Jurkat, Clone E6-1 (cell line): ENCODE results near the gene FAM120B.

ENCODE experiments used
- DNase-seq: peaks from one replicate; pipeline ENCODE4 v3.0.0-alpha.2; 2011; ENCODE audit warnings: low read depth, low spot score
- H3K4me3 ChIP-seq: 2 replicates; pipeline ENCODE4 v1.5.1; 2011; ENCODE audit warnings: mild to moderate bottlenecking, low read length, control low read depth, moderate library complexity

Gene FAM120B

GRCh38 chr6:170423030-170423429 lies 116.5 kb downstream of the FAM120B start:
- no peak overlapping the region for H3K4me3 ChIP-seq
- no peak for DNase-seq

DNA sequence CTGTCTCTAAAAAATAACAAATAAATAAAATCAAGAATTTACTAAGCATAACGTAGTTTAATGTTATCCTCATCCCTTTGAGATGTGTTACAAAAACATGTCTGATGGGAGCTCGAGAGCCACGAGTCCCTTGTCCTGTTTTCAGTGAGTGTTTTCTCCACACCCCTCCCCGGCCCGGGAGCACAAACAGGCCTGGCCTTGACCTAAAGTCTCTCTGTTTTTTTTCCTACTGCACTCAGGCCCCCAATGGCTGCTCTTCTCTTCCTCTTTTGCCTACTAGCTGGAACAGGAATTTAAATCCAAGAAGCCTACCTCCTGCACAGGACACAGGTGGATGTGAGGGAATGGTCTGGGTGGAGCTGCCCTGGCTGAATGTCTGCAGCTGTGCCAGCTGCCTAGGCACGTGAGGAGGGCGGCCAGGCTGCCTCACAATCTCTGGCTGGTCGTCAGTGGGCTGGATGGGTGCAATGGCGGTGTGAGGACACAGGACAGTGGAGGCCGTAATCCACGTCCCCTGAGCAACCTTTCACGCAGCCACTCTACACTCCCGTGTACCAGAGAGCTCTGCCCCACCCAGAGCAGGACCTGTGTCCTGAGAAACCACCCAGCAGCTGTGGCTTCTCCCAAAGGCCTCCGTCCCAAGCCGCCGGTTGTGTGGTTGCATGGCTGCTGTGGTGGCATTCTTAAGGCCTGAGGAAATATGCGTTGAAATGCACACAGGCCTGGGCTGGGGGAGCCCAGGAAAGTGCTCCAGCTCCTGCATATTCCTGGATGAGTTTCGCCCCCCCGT lies 117.5 kb downstream of the FAM120B start:
- H3K4me3 ChIP-seq = no peak overlapping the region
- DNase-seq = no peak

DNA sequence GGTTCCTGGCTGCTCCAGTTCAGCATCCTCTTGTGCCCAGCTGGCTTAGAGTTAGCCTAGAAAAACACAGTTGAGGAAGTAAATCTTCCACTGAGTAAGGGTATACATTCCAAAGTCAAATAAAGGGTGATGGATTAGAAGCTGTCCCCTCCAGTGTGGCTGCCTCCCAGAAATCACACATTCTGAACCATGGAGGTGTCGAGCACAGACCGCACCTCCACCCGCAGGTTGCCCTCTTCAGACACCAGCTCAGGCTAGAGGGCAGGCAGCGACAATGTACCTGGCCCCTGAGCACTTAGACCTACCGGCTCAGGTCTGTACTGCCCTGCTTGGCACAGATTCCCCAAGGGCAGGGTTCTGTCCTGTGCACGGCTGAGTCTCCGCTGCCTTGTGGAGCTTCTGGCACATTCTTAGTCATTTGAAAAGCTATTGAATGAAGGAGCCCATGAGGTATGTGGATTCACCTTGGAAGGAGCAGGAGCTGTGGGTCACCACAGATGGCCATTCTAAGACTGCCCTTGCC lies 118.1 kb downstream of the FAM120B start:
- no peak for DNase-seq
- no peak overlapping the region for H3K4me3 ChIP-seq

DNA sequence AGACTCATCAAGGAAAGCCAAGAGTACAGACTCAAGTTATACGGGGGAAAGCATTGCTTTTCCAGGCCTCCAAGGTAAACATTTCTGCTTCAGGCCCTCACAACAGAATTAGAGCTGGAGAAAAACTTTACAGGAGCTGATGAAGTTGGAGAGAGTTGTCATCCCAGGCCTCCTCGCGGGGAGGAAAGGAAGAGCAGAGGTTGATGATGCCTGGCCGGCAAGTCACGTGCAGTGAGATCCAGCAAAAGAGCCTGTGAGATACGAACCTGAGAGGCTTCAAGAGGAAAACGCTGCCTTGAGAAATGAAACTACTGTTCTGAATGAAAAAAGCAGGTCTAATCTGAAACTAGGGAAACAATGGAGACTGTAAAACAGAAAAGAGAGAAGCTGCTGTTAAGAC lies 122.9 kb downstream of the FAM120B start:
- no peak for DNase-seq
- H3K4me3 ChIP-seq = no peak overlapping the region

DNA sequence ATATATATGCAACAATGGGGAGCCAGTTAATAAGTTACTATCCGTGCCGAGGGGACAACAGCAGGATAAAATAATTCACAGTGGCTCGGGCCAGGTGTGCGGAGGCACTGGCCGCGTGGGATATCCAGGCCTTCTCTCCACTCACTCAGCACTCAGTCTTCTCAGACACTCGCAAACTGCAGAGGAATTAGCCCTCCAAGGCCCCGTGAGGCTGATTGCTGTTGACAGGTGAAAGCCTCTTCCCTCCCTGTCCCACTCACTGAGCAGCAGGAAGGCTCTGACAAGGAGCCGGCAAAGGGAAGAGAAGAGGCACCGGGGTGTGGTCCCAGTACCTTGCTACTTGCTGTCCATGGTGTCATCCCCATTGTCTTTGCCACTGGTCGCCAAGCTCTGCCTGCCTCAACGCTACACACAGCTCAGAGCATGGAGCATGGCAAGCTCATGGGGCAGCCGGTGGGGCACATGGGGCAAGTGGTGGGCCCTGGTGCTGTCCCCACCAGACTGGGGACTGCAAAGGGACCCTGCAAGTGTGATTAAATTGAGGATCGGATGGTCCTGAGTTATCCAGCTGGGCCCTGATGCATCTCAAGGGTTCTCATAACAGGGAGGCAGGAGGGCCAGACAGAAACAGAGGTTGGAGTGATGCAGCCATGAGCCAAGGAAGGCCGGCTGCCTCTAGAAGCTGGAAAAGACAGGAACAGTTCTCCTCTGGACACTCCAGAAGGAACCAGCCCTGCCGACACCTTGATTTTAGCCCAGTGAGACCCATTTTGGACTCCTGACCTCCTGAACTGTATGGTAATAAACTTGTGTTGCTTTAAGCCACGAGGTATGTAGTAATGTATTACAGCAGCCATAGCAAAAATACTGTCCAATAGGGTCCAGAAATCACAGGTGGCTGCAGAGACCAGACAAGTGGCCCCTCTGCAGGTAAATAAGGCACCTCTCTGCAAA lies 126.9 kb downstream of the FAM120B start:
- H3K4me3 ChIP-seq = no peak overlapping the region
- DNase-seq = no peak

DNA sequence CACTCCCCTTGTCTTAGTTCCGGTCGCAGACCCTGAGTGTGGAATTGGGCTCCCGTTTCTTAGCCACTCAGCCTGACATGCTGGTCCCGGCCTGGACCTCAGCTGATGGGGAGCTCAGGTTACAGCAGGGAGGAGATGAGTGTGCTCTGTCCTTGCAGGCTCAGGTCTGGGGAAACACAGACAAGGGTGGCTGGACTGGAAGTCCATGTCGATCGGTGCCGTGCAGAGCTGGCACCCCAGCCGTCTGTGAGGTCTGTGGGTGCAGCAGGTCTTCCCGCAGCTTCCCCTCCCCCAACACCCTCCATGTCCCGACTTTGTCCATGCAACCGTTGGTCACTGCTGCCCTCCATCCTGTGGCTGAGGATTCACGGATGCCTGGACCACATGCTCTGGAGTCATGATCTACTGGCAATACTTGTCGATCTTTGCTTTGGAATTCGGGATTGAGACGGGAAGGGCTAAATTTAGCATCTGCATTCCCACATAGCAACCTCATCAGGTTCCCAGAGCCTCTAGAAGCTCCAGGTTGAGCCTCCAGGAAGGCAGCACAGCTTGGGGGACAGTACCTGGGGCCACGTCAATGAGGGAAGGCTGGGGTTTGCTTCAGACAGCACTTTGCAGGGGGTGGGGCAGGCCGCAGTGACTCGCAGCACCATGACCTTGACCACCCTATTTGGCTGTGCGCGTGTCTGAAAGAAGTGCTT lies 127.7 kb downstream of the FAM120B start:
- H3K4me3 ChIP-seq = no peak overlapping the region
- DNase-seq = no peak

DNA sequence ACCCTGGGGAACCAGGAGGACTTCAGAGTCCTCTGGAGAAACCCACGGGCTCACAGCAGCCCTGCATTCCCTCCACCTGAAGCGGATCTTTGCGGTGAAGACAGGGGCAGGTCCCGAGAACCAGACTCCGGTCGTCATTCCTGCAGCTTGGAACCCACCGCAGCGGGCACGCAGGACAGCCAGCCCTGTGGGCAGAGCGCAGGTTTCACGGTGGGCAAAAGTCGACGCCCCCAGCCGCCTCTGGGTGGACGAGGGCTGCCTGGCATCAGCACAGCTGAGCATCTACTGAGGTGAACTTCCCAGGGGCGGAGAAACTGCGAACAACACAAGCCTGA lies 128.2 kb downstream of the FAM120B start:
- no peak overlapping the region for H3K4me3 ChIP-seq
- no peak for DNase-seq

DNA sequence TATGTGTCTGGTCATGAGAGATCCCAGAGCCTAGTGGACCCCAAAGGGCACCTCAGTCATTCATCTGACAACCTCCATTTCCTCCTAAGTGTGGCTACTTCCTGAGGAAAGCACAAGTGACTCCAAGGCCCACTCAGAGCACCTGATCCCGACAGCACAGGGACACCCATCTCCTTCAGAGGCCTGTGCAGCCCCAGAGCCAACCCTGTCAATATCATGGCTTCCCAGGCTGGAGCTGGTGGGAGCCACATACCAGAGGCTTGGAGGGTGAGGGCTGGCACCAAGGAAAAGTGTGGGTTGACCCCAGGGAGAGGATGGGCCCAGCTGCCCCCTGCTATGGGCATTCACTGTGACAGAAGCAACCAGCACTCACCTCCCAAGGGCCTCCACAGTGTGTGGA lies 129.2 kb downstream of the FAM120B start:
- H3K4me3 ChIP-seq = no peak overlapping the region
- DNase-seq = no peak

GRCh38 chr6:170436209-170436809 lies 129.8 kb downstream of the FAM120B start:
- no peak for DNase-seq
- no peak overlapping the region for H3K4me3 ChIP-seq

- H3K4me3 ChIP-seq = no peak overlapping the region
- no peak for DNase-seq
Observed at GRCh38 chr6:170437719-170438401, 131.3 kb downstream of the FAM120B start.

DNA sequence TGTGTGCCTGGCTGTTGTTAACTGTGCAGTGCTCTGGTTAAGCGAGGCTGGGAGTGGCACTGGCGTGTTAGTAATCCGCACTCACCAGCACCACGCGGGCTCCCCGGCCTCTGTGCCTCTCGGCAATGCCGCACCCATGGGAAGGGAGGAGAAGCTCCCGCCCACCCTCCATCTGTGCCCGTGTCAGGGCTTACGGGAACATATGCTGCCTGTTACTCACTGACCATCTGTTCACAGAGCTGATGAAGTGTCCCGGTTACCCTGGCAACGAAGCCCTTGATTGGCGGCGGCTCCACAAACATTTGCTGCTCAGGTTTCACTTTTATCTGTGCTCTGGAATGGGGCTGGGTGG lies 131.8 kb downstream of the FAM120B start:
- no peak overlapping the region for H3K4me3 ChIP-seq
- no peak for DNase-seq

- no peak for DNase-seq
- no peak overlapping the region for H3K4me3 ChIP-seq
Observed at GRCh38 chr6:170438861-170439260, 132.3 kb downstream of the FAM120B start.

- no peak overlapping the region for H3K4me3 ChIP-seq
- no peak for DNase-seq
Observed at GRCh38 chr6:170439366-170440361, 133.1 kb downstream of the FAM120B start.

DNA sequence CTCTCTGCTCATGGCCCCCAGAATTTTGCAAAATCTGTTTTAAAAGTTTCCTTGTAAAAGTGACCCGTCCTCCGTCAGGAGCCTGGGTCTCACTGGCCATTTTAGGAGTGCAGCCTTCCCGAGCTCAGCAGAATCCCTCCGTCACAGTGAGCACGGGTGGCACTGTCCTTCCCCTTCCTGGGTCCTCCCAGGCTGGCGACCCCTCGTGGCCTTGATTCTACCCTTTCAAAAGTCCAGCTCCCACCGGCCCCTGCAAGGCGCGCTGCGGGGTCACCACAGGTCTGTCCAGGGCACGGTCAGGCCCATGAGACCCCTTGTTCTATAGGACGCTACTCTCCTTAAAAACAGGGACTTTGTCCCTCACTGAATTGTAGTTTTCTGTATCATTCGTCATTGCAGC lies 133.9 kb downstream of the FAM120B start:
- DNase-seq = no peak
- no peak overlapping the region for H3K4me3 ChIP-seq

DNA sequence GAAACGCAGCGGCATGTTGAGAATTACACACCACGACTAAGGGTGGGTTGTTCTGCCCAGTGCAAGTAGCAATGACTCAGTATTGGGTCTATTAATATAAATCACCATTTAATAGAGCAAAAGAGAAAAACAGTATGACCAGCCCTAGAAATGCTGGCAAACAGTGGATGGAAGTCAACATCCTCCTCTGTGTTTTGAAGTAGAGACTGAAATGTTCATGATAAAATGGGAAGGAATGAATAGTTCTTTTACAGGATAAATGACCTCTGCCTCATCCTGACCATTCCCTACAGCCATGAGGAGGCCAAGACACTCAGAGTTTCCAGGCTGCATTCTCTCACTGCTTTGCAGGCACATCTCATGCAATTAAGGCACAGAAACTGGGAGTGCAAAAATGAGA lies 134.8 kb downstream of the FAM120B start:
- no peak for DNase-seq
- no peak overlapping the region for H3K4me3 ChIP-seq

- DNase-seq = no peak
- H3K4me3 ChIP-seq = no peak overlapping the region
Observed at GRCh38 chr6:170442596-170442995, 136.0 kb downstream of the FAM120B start.

DNA sequence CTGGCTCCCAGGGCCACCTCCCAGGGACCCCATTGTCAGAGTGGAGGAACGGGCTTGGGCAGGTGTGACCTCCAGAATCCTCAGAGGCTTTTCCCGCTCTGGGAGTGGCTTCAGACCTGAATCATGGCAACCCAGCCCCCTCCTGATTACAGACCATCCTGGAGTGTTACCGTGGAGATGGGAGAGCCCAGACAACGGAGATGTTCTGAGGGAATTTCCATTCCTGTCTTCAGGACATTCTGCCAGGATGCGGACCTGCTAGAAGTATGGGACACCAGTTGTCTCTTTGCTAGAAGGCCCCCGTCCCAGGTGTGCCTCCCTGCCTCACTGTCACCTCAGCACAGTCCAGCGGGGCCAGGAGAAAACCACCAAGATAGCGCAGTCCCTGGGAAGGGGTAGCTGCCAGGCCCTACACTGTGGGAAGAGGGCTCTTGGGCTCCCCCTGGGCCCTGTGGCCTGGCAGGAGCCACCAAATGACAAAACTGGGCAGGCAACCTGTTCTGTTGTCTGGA lies 136.6 kb downstream of the FAM120B start:
- DNase-seq = no peak

More for the DNA sequence above, 136.6 kb downstream of the FAM120B start:
- H3K4me3 ChIP-seq = no peak overlapping the region
